GM19328 (cell line): ENCODE measurements around the gene GDAP1L1.
"Not testable (repeated sequence)": the region's sequence is repeated elsewhere in the genome, so short reads cannot be mapped to it uniquely, and the experiment has no call there.

Experiments used
- ATAC-seq: cut with Tn5 transposase; IDR thresholded peaks from one replicate; pipeline ENCODE4 v1.9.1; 2021; ENCODE audit warnings: mild to moderate bottlenecking, moderate library complexity; ENCODE audit not compliant: unreplicated experiment

The GDAP1L1 gene

GRCh38 chr20:44299011-44299535 is 52.0 kb downstream of the GDAP1L1 start:
- not testable (repeated sequence) for ATAC-seq

GRCh38 chr20:44301285-44301684 is 54.2 kb downstream of the GDAP1L1 start:
- ATAC-seq = no peak

GRCh38 chr20:44302026-44302669 is 55.0 kb downstream of the GDAP1L1 start:
- no peak for ATAC-seq

- no peak for ATAC-seq
These were observed 55.6 kb downstream of the GDAP1L1 start for GRCh38 chr20:44302736-44303135.

- no peak for ATAC-seq
These were observed 57.3 kb downstream of the GDAP1L1 start for GRCh38 chr20:44304383-44304782.

- ATAC-seq = no peak
These were observed 59.8 kb downstream of the GDAP1L1 start for GRCh38 chr20:44306927-44307326.

- ATAC-seq = no peak
These were observed 62.9 kb downstream of the GDAP1L1 start for GRCh38 chr20:44309763-44310663.

GRCh38 chr20:44310664-44311639 is 63.8 kb downstream of the GDAP1L1 start, which contains the start of gene FITM2:
Gene FITM2 (minus strand): TSS chr20:44311202. CDS start chr20:44311148, 54 bp downstream.
- ATAC-seq = peak; percentile 90

- ATAC-seq = no peak
These were observed 67.8 kb downstream of the GDAP1L1 start for GRCh38 chr20:44314870-44315269.

GRCh38 chr20:44319839-44320422 is 72.8 kb downstream of the GDAP1L1 start:
- ATAC-seq = no peak

- no peak for ATAC-seq
These were observed 77.2 kb downstream of the GDAP1L1 start for GRCh38 chr20:44324343-44324742.

- no peak for ATAC-seq
These were observed 79.5 kb downstream of the GDAP1L1 start for GRCh38 chr20:44326391-44327159.

GRCh38 chr20:44327748-44328147 is 80.6 kb downstream of the GDAP1L1 start:
- ATAC-seq = not testable (repeated sequence)

GRCh38 chr20:44328428-44328827 is 81.3 kb downstream of the GDAP1L1 start:
- no peak for ATAC-seq
